Left lobe of liver (tissue), 2 donors: ENCODE results near the gene IL1R1. TPM values are rescaled to one million over a fixed set of nuclear protein-coding genes. Genes with fewer than 3 reads are reported as not detected.

ENCODE experiments used
- ATAC-seq: fragments of 200-7000 bp; cut with Tn5 transposase; one replicate; pipeline ENCODE4 v1.9.1; 2020; ENCODE audit warnings: mild to moderate bottlenecking, moderate library complexity
- DNase-seq: peaks from one replicate; pipeline ENCODE4 v3.0.0-alpha.2; 2020; ENCODE audit warnings: low spot score
- total RNA-seq: library from RNA; stranded (reverse); gene quantifications from one replicate; pipeline ENCODE4 v1.2.1, GENCODE V29; 2021
- donor health status: DM: no; HTN: no; CAD: no; lungs with moderate emphysema.
- donor health status: DM: no; HTN: yes; CAD: no.

Gene IL1R1
- total RNA-seq, 1 donor from 2014 or later, result 39.0 TPM

- no peak for DNase-seq
Measured at GRCh38 chr2:102137138-102137537, 5.4 kb upstream of the IL1R1 start.

GRCh38 chr2:102138331-102138730, 4.2 kb upstream of the IL1R1 start:
- ATAC-seq, result no peak

More at GRCh38 chr2:102137138-102137537, 5.4 kb upstream of the IL1R1 start:
- no peak for ATAC-seq

GRCh38 chr2:102139851-102140250, 2.7 kb upstream of the IL1R1 start:
- DNase-seq (no peak), ATAC-seq (no peak)

More at GRCh38 chr2:102138331-102138730, 4.2 kb upstream of the IL1R1 start:
- DNase-seq, result no peak

GRCh38 chr2:102140377-102140776, 2.2 kb upstream of the IL1R1 start:
- no peak for DNase-seq
- no peak for ATAC-seq

- DNase-seq (no peak), ATAC-seq (no peak)
Measured at GRCh38 chr2:102141011-102141943, 1.3 kb upstream of the IL1R1 start.

- ATAC-seq (peak; percentile 14), DNase-seq (no peak)
Measured at GRCh38 chr2:102142829-102143449, 393 bp downstream of the IL1R1 start.

- DNase-seq (no peak), ATAC-seq (no peak)
Measured at GRCh38 chr2:102143450-102143985, 972 bp downstream of the IL1R1 start.

GRCh38 chr2:102144128-102144527, 1.6 kb downstream of the IL1R1 start:
- DNase-seq, result no peak
- no peak for ATAC-seq

GRCh38 chr2:102145107-102145506, 2.6 kb downstream of the IL1R1 start:
- DNase-seq (no peak), ATAC-seq (no peak)

- no peak for ATAC-seq
- DNase-seq, result no peak
Measured at GRCh38 chr2:102145934-102146333, 3.4 kb downstream of the IL1R1 start.

- no peak for DNase-seq
- no peak for ATAC-seq
Measured at GRCh38 chr2:102147935-102148334, 5.4 kb downstream of the IL1R1 start.

GRCh38 chr2:102149243-102149642, 6.7 kb downstream of the IL1R1 start:
- ATAC-seq, result no peak
- DNase-seq, result no peak

GRCh38 chr2:102149644-102150455, 7.3 kb downstream of the IL1R1 start:
- no peak for DNase-seq
- ATAC-seq, result no peak

- no peak for ATAC-seq
- no peak for DNase-seq
Measured at GRCh38 chr2:102154364-102154763, 11.8 kb downstream of the IL1R1 start.

GRCh38 chr2:102154946-102155702, 12.6 kb downstream of the IL1R1 start:
- peak; percentile 45 for ATAC-seq
- DNase-seq, result no peak

GRCh38 chr2:102155703-102156515, 13.4 kb downstream of the IL1R1 start:
- DNase-seq (peak; percentile 88), ATAC-seq (peak; percentile 87)

- no peak for ATAC-seq
- no peak for DNase-seq
Measured at GRCh38 chr2:102158011-102158755, 15.6 kb downstream of the IL1R1 start.

GRCh38 chr2:102159295-102159694, 16.7 kb downstream of the IL1R1 start:
- ATAC-seq, result no peak

More at GRCh38 chr2:102159295-102159694, 16.7 kb downstream of the IL1R1 start:
- no peak for DNase-seq
